Adrenal gland (tissue), 12 donors: Measurements from ENCODE around the gene EHHADH. TPM values are rescaled to one million over a fixed set of nuclear protein-coding genes. Genes with fewer than 3 reads are reported as not detected.

Source experiments
- DNase-seq, 7 donors: peaks; one replicate each; pipeline ENCODE4 v3.0.0-alpha.2; 2019 to 2020
- H3K27ac ChIP-seq, 5 donors: fragments of 200-600 bp; sonication (generic) in 4 of 5; 1 replicate in 3 of 5; 2 replicates in 2 of 5; pipeline versions ENCODE4 v1.5.1 to v1.8.0; 2016 to 2020; ENCODE audit warnings: mild to moderate bottlenecking in 1 of 5
- H3K27me3 ChIP-seq: fragments of 200-600 bp; 2 replicates; pipeline ENCODE4 v1.8.0; 2021
- H3K36me3 ChIP-seq, 2 donors: fragments of 200-600 bp; replicated peaks in 1 of 2; 1 replicate in 1 of 2; 2 replicates in 1 of 2; pipeline versions ENCODE4 v1.5.1 to v1.8.0; 2018 to 2022
- H3K4me1 ChIP-seq, 2 donors: fragments of 200-600 bp; replicated peaks in 1 of 2; 1 replicate in 1 of 2; 2 replicates in 1 of 2; pipeline versions ENCODE4 v1.5.1 to v1.8.0; 2018 to 2021
- H3K4me3 ChIP-seq, 4 donors: fragments of 200-600 bp; sonication (generic) in 3 of 4; one replicate each; pipeline ENCODE4 v1.5.1; 2016 to 2018
- H3K9me3 ChIP-seq, 3 donors: fragments of 200-600 bp; sonication (generic) in 1 of 3; replicated peaks in 1 of 3; 1 replicate in 2 of 3; 2 replicates in 1 of 3; pipeline versions ENCODE4 v1.5.1 to v1.8.0; 2016 to 2021
- POLR2A ChIP-seq, 2 donors: fragments of 450-650 bp; IDR thresholded peaks; one replicate each; pipeline ENCODE4 v1.6.1; 2017; ENCODE audit warnings: antibody characterized with exemption in 2 of 2, mild to moderate bottlenecking in 2 of 2, moderate library complexity in 1 of 2
- WGBS, 4 donors: extraction: QIAGEN DNeasy Blood & Tissue Kit in 2 of 4; methylation state at CpG; one replicate each; pipeline versions ENCODE4 v1.1.5 to v1.1.7; 2013 to 2017; 5-methylcytosine and 5-hydroxymethylcytosine counted together
- intact Hi-C, 2 donors: fragments of 100-400 bp; cut with DNase I; formaldehyde crosslinking; loops; one replicate each; pipeline versions ENCODE4 v1.14.1 to v1.15.0; 2022 to 2023
- polyA plus RNA-seq, 3 donors: library from polyadenylated mRNA; stranded (reverse); fragments of 200-250 nt in 2 of 3; fragments of 350-450 nt in 1 of 3; fragmentation: Illumina TruSeq in 1 of 3; extraction: RNeasy Lipid Tissue Mini Kit (QIAGEN cat#74804) in 1 of 3; gene quantifications; one replicate each; pipeline ENCODE4 v1.2.3, GENCODE V29; 2013 to 2014
- total RNA-seq, 9 donors: library from RNA; depleted of rRNA in 4 of 9; stranded (reverse); fragments of >200 nt in 4 of 9; fragments of 120-200 nt in 1 of 9; fragmentation: NEBNext Ultra II Directional in 1 of 9; extraction: Animal tissue kit (Norgen Biotek cat#: 25700) in 1 of 9; gene quantifications; one replicate each; pipeline versions ENCODE4 v1.1.0 to v1.2.4, GENCODE V29; 2013 to 2023
- TF ChIP-seq, protein P1 (sequence below), 6 experiments: fragments of 450-650 bp in 4 of 6; fragments of 200-600 bp in 2 of 6; sonication (generic) in 1 of 6; IDR thresholded peaks; 1 replicate in 5 of 6; 2 replicates in 1 of 6; pipeline versions ENCODE4 v1.5.1 to v1.8.0; 2016 to 2021; ENCODE audit warnings: antibody characterized with exemption in 6 of 6, mild to moderate bottlenecking in 2 of 6, moderate library complexity in 1 of 6
- donor health status: healthy with polysubstance abuse.
- donor health status: Bipolar disorder and iron deficiency.
- donor health status: DM: yes; HTN: yes; CAD: no.
- donor health status: DM: no; HTN: no; CAD: no.
- donor health status: DM: no; HTN: no; CAD: no.
- donor health status: DM: yes; HTN: yes; CAD: no.

The EHHADH gene
- total and polyA plus RNA-seq, 12 donors, result 1.6 to 7.8 (median 5.9) TPM

DNA sequence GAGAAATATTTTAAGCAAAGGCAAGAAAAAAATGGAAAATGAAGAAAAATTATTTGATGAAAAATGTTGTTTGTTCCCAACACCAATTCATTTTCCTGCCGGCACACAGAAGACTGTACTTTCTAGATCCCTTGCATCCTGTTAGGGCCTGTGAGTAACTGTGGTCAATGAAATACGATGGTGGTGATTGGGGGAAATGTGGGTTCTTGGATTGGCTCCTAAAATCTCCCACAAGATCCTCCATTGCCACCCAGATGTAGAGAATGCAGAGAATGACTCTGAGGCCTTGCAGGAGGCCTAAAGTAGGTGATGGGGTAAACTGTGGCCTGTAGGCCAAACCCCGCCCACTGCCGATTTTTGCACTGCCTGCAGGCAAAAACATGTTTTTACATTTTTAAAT, 54.6 kb downstream of the EHHADH start:
- no peak overlapping the region for H3K27ac ChIP-seq
- TF ChIP-seq, protein P1, sequence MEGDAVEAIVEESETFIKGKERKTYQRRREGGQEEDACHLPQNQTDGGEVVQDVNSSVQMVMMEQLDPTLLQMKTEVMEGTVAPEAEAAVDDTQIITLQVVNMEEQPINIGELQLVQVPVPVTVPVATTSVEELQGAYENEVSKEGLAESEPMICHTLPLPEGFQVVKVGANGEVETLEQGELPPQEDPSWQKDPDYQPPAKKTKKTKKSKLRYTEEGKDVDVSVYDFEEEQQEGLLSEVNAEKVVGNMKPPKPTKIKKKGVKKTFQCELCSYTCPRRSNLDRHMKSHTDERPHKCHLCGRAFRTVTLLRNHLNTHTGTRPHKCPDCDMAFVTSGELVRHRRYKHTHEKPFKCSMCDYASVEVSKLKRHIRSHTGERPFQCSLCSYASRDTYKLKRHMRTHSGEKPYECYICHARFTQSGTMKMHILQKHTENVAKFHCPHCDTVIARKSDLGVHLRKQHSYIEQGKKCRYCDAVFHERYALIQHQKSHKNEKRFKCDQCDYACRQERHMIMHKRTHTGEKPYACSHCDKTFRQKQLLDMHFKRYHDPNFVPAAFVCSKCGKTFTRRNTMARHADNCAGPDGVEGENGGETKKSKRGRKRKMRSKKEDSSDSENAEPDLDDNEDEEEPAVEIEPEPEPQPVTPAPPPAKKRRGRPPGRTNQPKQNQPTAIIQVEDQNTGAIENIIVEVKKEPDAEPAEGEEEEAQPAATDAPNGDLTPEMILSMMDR (IDR thresholded peaks at IDR 0.05), result no peak
- no peak for TF ChIP-seq POLR2A (IDR thresholded peaks at IDR 0.05)
- no peaks in the 10 kb centered on the region for H3K4me1 ChIP-seq
- no peak overlapping the region for H3K4me3 ChIP-seq
- no peaks in the 10 kb centered on the region for H3K27me3 ChIP-seq
- H3K9me3 ChIP-seq, result no peaks in the 10 kb centered on the region
- intact Hi-C loops, result no loop called here
- DNase-seq, result no peak
- WGBS, 4 donors, result 87 to 95% (median 92%) methylated on average over 4 of the region's 4 CpGs
- no peaks in the 10 kb centered on the region for H3K36me3 ChIP-seq

DNA sequence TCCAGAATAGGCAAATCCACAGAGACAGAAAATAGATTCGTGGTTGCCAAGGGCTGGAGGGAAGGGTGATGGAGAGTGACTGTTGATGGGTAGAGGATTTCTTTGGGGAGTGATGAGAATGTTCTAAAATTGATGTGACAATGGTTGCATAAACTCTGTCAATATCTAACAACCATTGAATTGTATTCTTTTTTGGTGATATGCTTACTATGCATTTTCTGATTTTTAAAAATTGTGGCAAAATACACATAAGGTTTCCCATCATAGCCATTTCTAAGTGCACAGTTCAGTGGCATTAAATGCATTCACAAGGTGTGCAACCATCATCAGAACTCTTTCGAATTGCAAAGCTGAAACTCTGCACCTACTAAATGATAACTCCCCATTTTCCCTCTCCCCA, 56.8 kb downstream of the EHHADH start:
- DNase-seq, result no peak
- WGBS, 4 donors, result 83 to 90% (median 87%) methylated on average over 2 of the region's 2 CpGs
- no peaks in the 10 kb centered on the region for H3K9me3 ChIP-seq
- intact Hi-C loops, result no loop called here
- no peak overlapping the region for H3K4me3 ChIP-seq
- no peaks in the 10 kb centered on the region for H3K36me3 ChIP-seq
- TF ChIP-seq POLR2A (IDR thresholded peaks at IDR 0.05), result no peak
- TF ChIP-seq, protein P1 (IDR thresholded peaks at IDR 0.05), result no peak
- no peaks in the 10 kb centered on the region for H3K27me3 ChIP-seq
- no peaks in the 10 kb centered on the region for H3K4me1 ChIP-seq
- no peak overlapping the region for H3K27ac ChIP-seq

DNA sequence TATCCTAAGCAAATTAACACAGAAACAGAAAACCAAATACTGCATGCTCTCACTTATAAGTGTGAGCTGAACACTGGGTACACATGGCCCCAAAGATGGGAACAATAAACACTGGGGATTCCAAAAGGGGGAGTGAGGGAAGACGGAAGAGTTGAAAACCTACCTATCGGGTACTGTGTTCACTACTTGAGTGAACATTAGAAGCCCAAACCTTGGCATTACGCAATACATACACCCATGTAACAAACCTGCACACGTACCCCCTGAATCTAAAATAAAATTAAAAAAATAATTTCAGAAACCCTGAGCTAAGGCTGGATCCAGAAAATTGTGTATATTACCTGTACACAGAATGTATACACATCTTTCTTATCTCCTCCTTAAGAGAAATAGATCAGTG, 58.2 kb downstream of the EHHADH start:
- H3K4me1 ChIP-seq, result no peaks in the 10 kb centered on the region
- no peaks in the 10 kb centered on the region for H3K36me3 ChIP-seq
- no peak overlapping the region for H3K27ac ChIP-seq
- 90 to 94% (median 92%) methylated on average over 4 of the region's 4 CpGs for WGBS, 4 donors
- H3K4me3 ChIP-seq, result no peak overlapping the region
- H3K9me3 ChIP-seq, result no peaks in the 10 kb centered on the region
- TF ChIP-seq, protein P1 (IDR thresholded peaks at IDR 0.05), result no peak
- TF ChIP-seq POLR2A (IDR thresholded peaks at IDR 0.05), result no peak
- intact Hi-C loops, result no loop called here
- no peak for DNase-seq
- H3K27me3 ChIP-seq, result no peaks in the 10 kb centered on the region

DNA sequence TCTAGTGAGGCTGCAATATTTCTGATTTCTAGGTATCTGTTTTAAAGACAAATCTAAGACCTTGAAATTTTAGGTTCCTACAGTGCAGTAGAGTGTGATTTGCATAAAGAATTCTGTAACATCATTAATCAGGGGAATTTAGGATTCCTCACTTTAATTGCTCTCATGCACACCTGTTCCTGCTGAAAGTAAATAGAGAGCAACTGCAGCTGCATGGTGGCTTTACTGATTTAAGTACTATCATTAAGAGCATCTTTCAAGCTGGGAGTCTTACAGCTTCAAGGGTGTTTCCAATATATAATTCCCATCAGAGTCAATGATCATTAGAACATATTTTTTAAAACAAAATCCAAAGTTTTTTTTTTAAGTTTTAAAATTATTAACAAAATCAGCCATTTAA, 65.0 kb downstream of the EHHADH start:
- intact Hi-C loops, result no loop called here
- no peak overlapping the region for H3K27ac ChIP-seq
- DNase-seq, result no peak
- no peaks in the 10 kb centered on the region for H3K9me3 ChIP-seq
- no peaks in the 10 kb centered on the region for H3K27me3 ChIP-seq
- no peak overlapping the region for H3K4me3 ChIP-seq
- H3K36me3 ChIP-seq, result no peaks in the 10 kb centered on the region
- TF ChIP-seq, protein P1 (IDR thresholded peaks at IDR 0.05), result no peak
- no peak for TF ChIP-seq POLR2A (IDR thresholded peaks at IDR 0.05)
- no peaks in the 10 kb centered on the region for H3K4me1 ChIP-seq
